Hepatocyte (in vitro differentiated cells): ENCODE results near the gene LRRC27. TPM values are rescaled to one million over a fixed set of nuclear protein-coding genes. Genes with fewer than 3 reads are reported as not detected.
"Not testable (repeated sequence)": the region's sequence is repeated elsewhere in the genome, so short reads cannot be mapped to it uniquely, and the experiment has no call there.

Experiments
- DNase-seq: peaks from one replicate; pipeline ENCODE4 v3.0.0-alpha.2; 2016; ENCODE audit warnings: low spot score
- H2AFZ ChIP-seq: fragments of 200-600 bp; sonication (generic); 2 replicates; pipeline ENCODE4 v1.6.0; 2016; ENCODE audit warnings: antibody characterized with exemption, mild to moderate bottlenecking
- H3K27ac ChIP-seq: fragments of 200-600 bp; sonication (generic); 2 replicates; pipeline ENCODE4 v1.5.1; 2016; ENCODE audit warnings: mild to moderate bottlenecking
- H3K27me3 ChIP-seq: fragments of 200-600 bp; sonication (generic); 2 replicates; pipeline ENCODE4 v1.6.1; 2016
- H3K36me3 ChIP-seq: fragments of 200-600 bp; sonication (generic); replicated peaks from 2 replicates; pipeline ENCODE4 v1.5.1; 2016; ENCODE audit warnings: low read depth; ENCODE audit not compliant: insufficient read depth
- H3K4me1 ChIP-seq: fragments of 200-600 bp; sonication (generic); 2 replicates; pipeline ENCODE4 v1.5.1; 2016; ENCODE audit warnings: mild to moderate bottlenecking, moderate library complexity; ENCODE audit not compliant: insufficient read depth
- H3K4me2 ChIP-seq: fragments of 200-600 bp; sonication (generic); 2 replicates; pipeline ENCODE4 v1.6.0; 2016
- H3K4me3 ChIP-seq: fragments of 200-600 bp; sonication (generic); 2 replicates; pipeline ENCODE4 v1.5.1; 2016; ENCODE audit warnings: mild to moderate bottlenecking
- H3K79me2 ChIP-seq: fragments of 200-600 bp; sonication (generic); 2 replicates; pipeline ENCODE4 v1.6.0; 2017; ENCODE audit warnings: mild to moderate bottlenecking
- H3K9me2 ChIP-seq: fragments of 200-600 bp; sonication (generic); replicated peaks from 2 replicates; pipeline ENCODE4 v1.6.0; 2017; ENCODE audit warnings: mild to moderate bottlenecking; ENCODE audit not compliant: insufficient read depth
- H3K9me3 ChIP-seq: fragments of 200-600 bp; sonication (generic); 2 replicates; pipeline ENCODE4 v1.5.1; 2016; ENCODE audit warnings: low read depth, mild to moderate bottlenecking
- H4K20me1 ChIP-seq: fragments of 200-600 bp; sonication (generic); 2 replicates; pipeline ENCODE4 v1.6.0; 2016; ENCODE audit warnings: mild to moderate bottlenecking; ENCODE audit not compliant: insufficient read depth, poor library complexity, severe bottlenecking
- CTCF ChIP-seq: fragments of 200-600 bp; sonication (generic); IDR thresholded peaks from 2 replicates; pipeline ENCODE4 v1.5.1; 2016; ENCODE audit warnings: antibody characterized with exemption, mild to moderate bottlenecking; ENCODE audit not compliant: poor library complexity
- EZH2 ChIP-seq: fragments of 200-600 bp; sonication (generic); IDR thresholded peaks from 2 replicates; pipeline ENCODE4 v1.6.1; 2016; ENCODE audit warnings: antibody characterized with exemption, mild to moderate bottlenecking, borderline replicate concordance
- EZH2phosphoT487 ChIP-seq: fragments of 200-600 bp; sonication (generic); IDR thresholded peaks from one replicate; pipeline ENCODE4 v1.6.1; 2018; ENCODE audit warnings: antibody characterized with exemption, mild to moderate bottlenecking, low read depth, moderate library complexity; ENCODE audit not compliant: unreplicated experiment, severe bottlenecking
- WGBS: methylation state at CpG from one replicate; pipeline ENCODE4 v1.1.6; 2016; ENCODE audit warnings: low lambda C conversion rate; ENCODE audit errors: missing lambda C conversion rate; 5-methylcytosine and 5-hydroxymethylcytosine counted together
- polyA plus RNA-seq: library from polyadenylated mRNA; unstranded; fragments of >200 nt; fragmentation: Nextera tagmentation; extraction: Ambion mirVana; gene quantifications from 2 replicates; pipeline ENCODE4 v1.2.1, GENCODE V29; 2016
- total RNA-seq: library from RNA; depleted of rRNA; stranded (reverse); fragments of >200 nt; gene quantifications from 2 replicates; pipeline ENCODE4 v1.2.3, GENCODE V29; 2014

The LRRC27 gene
- total and polyA plus RNA-seq, 2 experiments from 2014 or later: 7.5 to 8.3 TPM

GRCh38 chr10:132314336-132314735, 17.7 kb upstream of the LRRC27 start:
- Histone ChIP-seq H3K4me1 (no peaks in the 10 kb centered on the region), H3K27ac (no peak overlapping the region), H3K9me3 (no peaks in the 10 kb centered on the region), H3K9me2 (no peaks in the 10 kb centered on the region), H3K36me3 (no peaks in the 10 kb centered on the region), H3K27me3 (peaks cover 5% of the 10 kb centered on the region), H3K79me2 (no peaks in the 10 kb centered on the region), H3K4me2 (no peak overlapping the region), H4K20me1 (no peaks in the 10 kb centered on the region), H2AFZ (no peak overlapping the region), H3K4me3 (no peak overlapping the region)
- TF ChIP-seq EZH2phosphoT487 (no peak), CTCF (no peak), EZH2 (no peak)
- WGBS: 96% methylated on average over 4 of the region's 4 CpGs
- no peak for DNase-seq

GRCh38 chr10:132314881-132315280, 17.1 kb upstream of the LRRC27 start:
- WGBS: 98% methylated on average over 8 of the region's 8 CpGs

GRCh38 chr10:132316133-132316532, 15.9 kb upstream of the LRRC27 start:
- H3K4me3 ChIP-seq: no peak overlapping the region
- TF ChIP-seq CTCF: no peak
- 85% methylated on average over 5 of the region's 5 CpGs for WGBS
- no peaks in the 10 kb centered on the region for H3K4me1 ChIP-seq
- no peaks in the 10 kb centered on the region for H3K9me3 ChIP-seq
- no peak overlapping the region for H3K4me2 ChIP-seq
- no peak overlapping the region for H2AFZ ChIP-seq
- H3K27me3 ChIP-seq: no peaks in the 10 kb centered on the region
- H3K36me3 ChIP-seq: no peaks in the 10 kb centered on the region
- no peak for DNase-seq
- H3K27ac ChIP-seq: no peak overlapping the region
- H4K20me1 ChIP-seq: no peaks in the 10 kb centered on the region
- H3K9me2 ChIP-seq: no peaks in the 10 kb centered on the region
- H3K79me2 ChIP-seq: no peaks in the 10 kb centered on the region

More at GRCh38 chr10:132314881-132315280, 17.1 kb upstream of the LRRC27 start:
- not testable (repeated sequence) for H3K27me3 ChIP-seq, H3K9me3 ChIP-seq, H3K36me3 ChIP-seq, H3K9me2 ChIP-seq, H3K27ac ChIP-seq, H4K20me1 ChIP-seq, H2AFZ ChIP-seq, H3K79me2 ChIP-seq, H3K4me2 ChIP-seq, H3K4me1 ChIP-seq, H3K4me3 ChIP-seq, DNase-seq

GRCh38 chr10:132317477-132317876, 14.5 kb upstream of the LRRC27 start:
- not testable (repeated sequence) for H3K9me3 ChIP-seq, H3K4me1 ChIP-seq, H3K4me2 ChIP-seq, DNase-seq, H3K79me2 ChIP-seq, H2AFZ ChIP-seq, H3K27me3 ChIP-seq, H3K4me3 ChIP-seq, H3K36me3 ChIP-seq, H3K27ac ChIP-seq, H4K20me1 ChIP-seq, H3K9me2 ChIP-seq
- WGBS: 90% methylated on average over 6 of the region's 6 CpGs
